Bronchial epithelial cell (primary cell): ENCODE data around the gene MSRB2. TPM values are rescaled to one million over a fixed set of nuclear protein-coding genes. Genes with fewer than 3 reads are reported as not detected.
A peak's percentile ranks its signal among the peaks of the same experiment; 100 is the strongest.
"Not testable (repeated sequence)": the region's sequence is repeated elsewhere in the genome, so short reads cannot be mapped to it uniquely, and the experiment has no call there.

Experiments used
- DNase-seq: peaks from one replicate; pipeline ENCODE4 v3.0.0-alpha.2; 2010; ENCODE audit warnings: low read depth
- FAIRE-seq: peaks from 2 replicates; lab custom pipeline; 2011; peaks lifted over from hg19 to GRCh38; lab: Jason Lieb, UNC
- H3K27me3 ChIP-seq: 2 replicates; pipeline ENCODE4 v1.5.1; 2011; ENCODE audit warnings: low read length; ENCODE audit not compliant: control insufficient read depth, insufficient read depth
- H3K36me3 ChIP-seq: 2 replicates; pipeline ENCODE4 v1.5.1; 2011; ENCODE audit warnings: low read length; ENCODE audit not compliant: control insufficient read depth, insufficient read depth
- H3K4me3 ChIP-seq: 2 replicates; pipeline ENCODE4 v1.5.1; 2011; ENCODE audit warnings: mild to moderate bottlenecking, low read depth, low read length, control low read depth
- CTCF ChIP-seq: IDR thresholded peaks from 2 replicates; pipeline ENCODE4 v1.5.1; 2011; ENCODE audit warnings: mild to moderate bottlenecking, moderate library complexity, low read length, control low read depth, inconsistent platforms; ENCODE audit not compliant: insufficient read depth, severe bottlenecking
- total RNA-seq: library from RNA; depleted of rRNA; stranded (reverse); fragments of >200 nt; gene quantifications from 2 replicates; pipeline ENCODE4 v1.2.1, GENCODE V29; 2014

The MSRB2 gene
- total RNA-seq, 1 donor from 2014 or later, result 11.1 TPM

GRCh38 chr10:23067337-23067736 is 28.0 kb upstream of the MSRB2 start:
- Histone ChIP-seq H3K4me3 (no peak overlapping the region), H3K36me3 (no peaks in the 10 kb centered on the region), H3K27me3 (no peaks in the 10 kb centered on the region)
- TF ChIP-seq CTCF, result no peak
- no peak for FAIRE-seq
- DNase-seq, result no peak

GRCh38 chr10:23067939-23068775 is 27.2 kb upstream of the MSRB2 start:
- FAIRE-seq (no peak), DNase-seq (peak; percentile 61)
- TF ChIP-seq CTCF, result peak; percentile 89
- H3K4me3 ChIP-seq, result no peak overlapping the region
- H3K36me3 ChIP-seq, result no peaks in the 10 kb centered on the region
- no peaks in the 10 kb centered on the region for H3K27me3 ChIP-seq

- TF ChIP-seq CTCF, result no peak
- FAIRE-seq (no peak), DNase-seq (no peak)
- H3K27me3 ChIP-seq, result no peaks in the 10 kb centered on the region
- no peaks in the 10 kb centered on the region for H3K36me3 ChIP-seq
- H3K4me3 ChIP-seq, result no peak overlapping the region
Observed at GRCh38 chr10:23069019-23069815, 26.2 kb upstream of the MSRB2 start.

- not testable (repeated sequence) for H3K36me3 ChIP-seq, H3K4me3 ChIP-seq, H3K27me3 ChIP-seq, DNase-seq, FAIRE-seq
Observed at GRCh38 chr10:23070092-23070912, 25.1 kb upstream of the MSRB2 start.

GRCh38 chr10:23070913-23071218 is 24.5 kb upstream of the MSRB2 start:
- TF ChIP-seq CTCF, result no peak
- no peak for DNase-seq
- Histone ChIP-seq H3K36me3 (no peaks in the 10 kb centered on the region), H3K27me3 (no peaks in the 10 kb centered on the region), H3K4me3 (no peak overlapping the region)
- FAIRE-seq, result no peak

- H3K4me3 ChIP-seq, H3K27me3 ChIP-seq, FAIRE-seq, DNase-seq, H3K36me3 ChIP-seq: not testable (repeated sequence)
Observed at GRCh38 chr10:23072593-23072992, 22.8 kb upstream of the MSRB2 start.
